Prostate gland (tissue), 2 donors: ENCODE data around the gene GRIN1.

Experiments used
- POLR2A ChIP-seq: fragments of 450-650 bp; IDR thresholded peaks from one replicate; pipeline ENCODE4 v1.6.1; 2016; ENCODE audit warnings: antibody characterized with exemption, mild to moderate bottlenecking
- TF ChIP-seq, protein P1 (sequence below), 4 experiments: fragments of 200-600 bp in 2 of 4; fragments of 450-650 bp in 2 of 4; sonication (generic) in 2 of 4; IDR thresholded peaks; 1 replicate in 3 of 4; 2 replicates in 1 of 4; pipeline ENCODE4 v1.5.1; 2016 to 2019; ENCODE audit warnings: antibody characterized with exemption in 4 of 4, mild to moderate bottlenecking in 2 of 4, moderate library complexity in 2 of 4

DNA sequence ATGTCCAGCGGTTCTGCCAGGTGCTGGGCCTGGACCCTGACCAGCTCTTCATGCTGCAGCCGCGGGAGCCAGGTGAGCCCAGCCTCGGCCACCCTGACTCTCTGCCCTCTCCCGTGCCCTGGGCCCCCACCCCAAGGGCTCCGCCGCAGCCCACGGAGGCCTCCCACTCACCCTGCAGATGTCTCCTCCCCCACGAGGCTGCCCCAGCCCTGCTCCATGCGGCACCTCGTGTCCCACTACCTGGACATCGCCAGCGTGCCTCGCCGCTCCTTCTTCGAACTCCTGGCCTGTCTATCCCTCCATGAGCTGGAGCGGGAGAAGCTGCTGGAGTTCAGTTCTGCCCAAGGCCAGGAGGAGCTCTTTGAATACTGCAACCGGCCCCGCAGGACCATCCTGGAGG, 75.7 kb downstream of the GRIN1 start:
- TF ChIP-seq, protein P1, sequence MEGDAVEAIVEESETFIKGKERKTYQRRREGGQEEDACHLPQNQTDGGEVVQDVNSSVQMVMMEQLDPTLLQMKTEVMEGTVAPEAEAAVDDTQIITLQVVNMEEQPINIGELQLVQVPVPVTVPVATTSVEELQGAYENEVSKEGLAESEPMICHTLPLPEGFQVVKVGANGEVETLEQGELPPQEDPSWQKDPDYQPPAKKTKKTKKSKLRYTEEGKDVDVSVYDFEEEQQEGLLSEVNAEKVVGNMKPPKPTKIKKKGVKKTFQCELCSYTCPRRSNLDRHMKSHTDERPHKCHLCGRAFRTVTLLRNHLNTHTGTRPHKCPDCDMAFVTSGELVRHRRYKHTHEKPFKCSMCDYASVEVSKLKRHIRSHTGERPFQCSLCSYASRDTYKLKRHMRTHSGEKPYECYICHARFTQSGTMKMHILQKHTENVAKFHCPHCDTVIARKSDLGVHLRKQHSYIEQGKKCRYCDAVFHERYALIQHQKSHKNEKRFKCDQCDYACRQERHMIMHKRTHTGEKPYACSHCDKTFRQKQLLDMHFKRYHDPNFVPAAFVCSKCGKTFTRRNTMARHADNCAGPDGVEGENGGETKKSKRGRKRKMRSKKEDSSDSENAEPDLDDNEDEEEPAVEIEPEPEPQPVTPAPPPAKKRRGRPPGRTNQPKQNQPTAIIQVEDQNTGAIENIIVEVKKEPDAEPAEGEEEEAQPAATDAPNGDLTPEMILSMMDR (IDR thresholded peaks at IDR 0.05), result no peak
- no peak for TF ChIP-seq POLR2A
